ENCODE results near the gene ABCB1.
A peak's percentile ranks its signal among the peaks of the same experiment; 100 is the strongest.

ABCB1 gene

GRCh38 chr7:87600130-87601124 is at the start of gene ABCB1:
ABCB1 (minus strand) TSS chr7:87600884; CDS start chr7:87600184, 700 bp downstream.
- TF ChIP-seq CTCF (IDR thresholded peaks at IDR 0.05), result no peak
- no peak for TF ChIP-seq ZFX (IDR thresholded peaks at IDR 0.05; ENCODE audit: borderline replicate concordance)
- H3K27ac ChIP-seq, result no peak within 1 kb of the TSS

GRCh38 chr7:87648316-87648715 is 47.6 kb upstream of the ABCB1 start:
- TF ChIP-seq ZFX (IDR thresholded peaks at IDR 0.05; ENCODE audit: borderline replicate concordance) (no peak), CTCF (IDR thresholded peaks at IDR 0.05) (no peak)
- no peak overlapping the region for H3K27ac ChIP-seq

GRCh38 chr7:87645446-87645845 is 44.8 kb upstream of the ABCB1 start:
- TF ChIP-seq CTCF (IDR thresholded peaks at IDR 0.05), result no peak
- no peak for TF ChIP-seq ZFX (IDR thresholded peaks at IDR 0.05; ENCODE audit: borderline replicate concordance)
- no peak overlapping the region for H3K27ac ChIP-seq

GRCh38 chr7:87635921-87636320 is 35.2 kb upstream of the ABCB1 start:
- H3K27ac ChIP-seq, result no peak overlapping the region
- no peak for TF ChIP-seq ZFX (IDR thresholded peaks at IDR 0.05; ENCODE audit: borderline replicate concordance)
- no peak for TF ChIP-seq CTCF (IDR thresholded peaks at IDR 0.05)

GRCh38 chr7:87628780-87629569 is 28.3 kb upstream of the ABCB1 start:
- H3K27ac ChIP-seq, result peak overlapping the region; percentile 79
- TF ChIP-seq CTCF (IDR thresholded peaks at IDR 0.05) (no peak), ZFX (IDR thresholded peaks at IDR 0.05; ENCODE audit: borderline replicate concordance) (no peak)

- peak overlapping the region; percentile 79 for H3K27ac ChIP-seq
- TF ChIP-seq ZFX (IDR thresholded peaks at IDR 0.05; ENCODE audit: borderline replicate concordance) (no peak), CTCF (IDR thresholded peaks at IDR 0.05) (0 out of 2 replicates have a peak, but pooled peaks have one; percentile 6)
Measured at GRCh38 chr7:87627634-87627994, 26.9 kb upstream of the ABCB1 start.

All from 22Rv1 (cell line).